D721Med (cell line): ENCODE data around the gene MMEL1.

Experiments used
- DNase-seq: peaks from one replicate; pipeline ENCODE4 v3.0.0; 2011; ENCODE audit warnings: low spot score; ENCODE audit not compliant: insufficient read length
- FAIRE-seq: peaks from 2 replicates; lab custom pipeline; 2011; peaks lifted over from hg19 to GRCh38; lab: Jason Lieb, UNC
- CTCF ChIP-seq: IDR thresholded peaks from 2 replicates; pipeline ENCODE4 v1.5.1; 2012; ENCODE audit warnings: mild to moderate bottlenecking, control low read depth; ENCODE audit not compliant: insufficient read depth; ENCODE audit errors: missing control alignments

The MMEL1 gene

GRCh38 chr1:2612591-2613365, 20.0 kb downstream of the MMEL1 start:
- FAIRE-seq, result no peak
- DNase-seq, result no peak
- no peak for TF ChIP-seq CTCF

GRCh38 chr1:2611621-2612437, 21.0 kb downstream of the MMEL1 start:
- FAIRE-seq (no peak), DNase-seq (no peak)
- no peak for TF ChIP-seq CTCF

GRCh38 chr1:2611031-2611501, 21.8 kb downstream of the MMEL1 start:
- DNase-seq, result no peak
- TF ChIP-seq CTCF, result no peak
- no peak for FAIRE-seq

GRCh38 chr1:2610036-2610959, 22.5 kb downstream of the MMEL1 start:
- TF ChIP-seq CTCF, result no peak
- FAIRE-seq (no peak), DNase-seq (no peak)

GRCh38 chr1:2609319-2610035, 23.3 kb downstream of the MMEL1 start:
- TF ChIP-seq CTCF, result no peak
- FAIRE-seq (no peak), DNase-seq (no peak)

GRCh38 chr1:2607641-2608091, 25.1 kb downstream of the MMEL1 start:
- no peak for TF ChIP-seq CTCF
- FAIRE-seq (no peak), DNase-seq (no peak)
